Heart left ventricle (tissue), 13 donors: ENCODE measurements around the gene WDR44.

Experiments used
- POLR2A ChIP-seq, 2 donors: fragments of 450-650 bp; IDR thresholded peaks; one replicate each; pipeline ENCODE4 v1.6.1; 2017; ENCODE audit warnings: antibody characterized with exemption in 2 of 2, mild to moderate bottlenecking in 2 of 2, moderate library complexity in 2 of 2
- TF ChIP-seq, protein P1 (sequence below), 12 donors: fragments of 200-600 bp; sonication (generic) in 4 of 12; IDR thresholded peaks; one replicate each; pipeline versions ENCODE4 v1.5.0 to v1.8.0; 2018 to 2022; ENCODE audit warnings: antibody characterized with exemption in 12 of 12, mild to moderate bottlenecking in 5 of 12
- donor health status: ischemic (EF 13 %, LVEDD 7.1; RV severe dilation, severe dysfunction).
- donor health status: DM: no; HTN: yes; CAD: no.
- donor health status: DM: no; HTN: no; CAD: no.
- donor health status: ischemic (EF 25% LVEDD 6.9; RV normal size, moderate dysfunction).
- donor health status: ischemic (EF 25% LVEDD 5.7; RV mildly dilated, moderate dysfunction).
- donor health status: ischemic (EF 35%, LVEDD 5.7; RV mildly dilated, moderate dysfunction).
- donor health status: nonischemic (EF 11% LVEDD 7.7; RV severe dilation, severe dysfunction).
- donor health status: DM: yes; HTN: yes; CAD: no.
- donor health status: PGD.
- donor health status: ischemic (EF 29% LVEDD 5.4; RV normal size, mild dysfunction).
- donor health status: nonischemic (EF 23%, LVEDD 6.1; RV moderate dilation, normal function).

DNA sequence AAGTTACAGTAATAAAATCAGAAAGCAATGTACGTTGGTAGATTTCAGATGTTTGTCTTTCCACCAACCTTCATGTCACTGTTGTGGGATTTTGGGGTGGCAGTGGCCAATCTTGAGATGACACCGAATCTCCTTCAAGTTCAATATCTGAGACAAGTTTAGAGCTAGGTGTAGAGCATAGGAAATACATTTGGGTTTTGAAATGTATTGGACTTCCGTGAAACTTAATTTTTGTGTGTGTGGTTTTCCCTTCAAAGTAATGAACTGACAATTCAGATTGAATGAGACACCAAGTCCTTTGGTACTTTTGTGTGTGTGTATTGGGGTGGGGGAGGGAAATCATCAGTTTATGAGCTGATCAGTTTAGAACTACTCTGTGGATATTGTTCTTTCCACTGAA, 1.8 kb downstream of the WDR44 start:
- TF ChIP-seq, protein P1, sequence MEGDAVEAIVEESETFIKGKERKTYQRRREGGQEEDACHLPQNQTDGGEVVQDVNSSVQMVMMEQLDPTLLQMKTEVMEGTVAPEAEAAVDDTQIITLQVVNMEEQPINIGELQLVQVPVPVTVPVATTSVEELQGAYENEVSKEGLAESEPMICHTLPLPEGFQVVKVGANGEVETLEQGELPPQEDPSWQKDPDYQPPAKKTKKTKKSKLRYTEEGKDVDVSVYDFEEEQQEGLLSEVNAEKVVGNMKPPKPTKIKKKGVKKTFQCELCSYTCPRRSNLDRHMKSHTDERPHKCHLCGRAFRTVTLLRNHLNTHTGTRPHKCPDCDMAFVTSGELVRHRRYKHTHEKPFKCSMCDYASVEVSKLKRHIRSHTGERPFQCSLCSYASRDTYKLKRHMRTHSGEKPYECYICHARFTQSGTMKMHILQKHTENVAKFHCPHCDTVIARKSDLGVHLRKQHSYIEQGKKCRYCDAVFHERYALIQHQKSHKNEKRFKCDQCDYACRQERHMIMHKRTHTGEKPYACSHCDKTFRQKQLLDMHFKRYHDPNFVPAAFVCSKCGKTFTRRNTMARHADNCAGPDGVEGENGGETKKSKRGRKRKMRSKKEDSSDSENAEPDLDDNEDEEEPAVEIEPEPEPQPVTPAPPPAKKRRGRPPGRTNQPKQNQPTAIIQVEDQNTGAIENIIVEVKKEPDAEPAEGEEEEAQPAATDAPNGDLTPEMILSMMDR (IDR thresholded peaks at IDR 0.05), result no peak
- no peak for TF ChIP-seq POLR2A (IDR thresholded peaks at IDR 0.05)
